ENCODE measurements around the gene B3GALT5. TPM values are rescaled to one million over a fixed set of nuclear protein-coding genes. Genes with fewer than 3 reads are reported as not detected.

Gene B3GALT5
- total RNA-seq, 1 experiment from 2014 or later: 0.48 TPM

- no peak for DNase-seq (ENCODE audit: low spot score)
These were observed 7.8 kb upstream of the B3GALT5 start for GRCh38 chr21:39604951-39605350.

GRCh38 chr21:39610703-39611102 lies 2.0 kb upstream of the B3GALT5 start:
- peak; percentile 61 for DNase-seq (ENCODE audit: low spot score)

GRCh38 chr21:39611551-39612190 lies 1.1 kb upstream of the B3GALT5 start:
- DNase-seq (ENCODE audit: low spot score): no peak

GRCh38 chr21:39613041-39613934 lies 548 bp downstream of the B3GALT5 start:
- DNase-seq (ENCODE audit: low spot score): no peak

GRCh38 chr21:39616211-39616772 lies 3.6 kb downstream of the B3GALT5 start:
- DNase-seq (ENCODE audit: low spot score): no peak

GRCh38 chr21:39620856-39621255 lies 8.1 kb downstream of the B3GALT5 start:
- no peak for DNase-seq (ENCODE audit: low spot score)

GRCh38 chr21:39625211-39625895 lies 12.6 kb downstream of the B3GALT5 start:
- no peak for DNase-seq (ENCODE audit: low spot score)

GRCh38 chr21:39628385-39628784 lies 15.6 kb downstream of the B3GALT5 start:
- no peak for DNase-seq (ENCODE audit: low spot score)

GRCh38 chr21:39630191-39630591 lies 17.5 kb downstream of the B3GALT5 start:
- peak; percentile 77 for DNase-seq (ENCODE audit: low spot score)

GRCh38 chr21:39630827-39631226 lies 18.1 kb downstream of the B3GALT5 start:
- peak; percentile 51 for DNase-seq (ENCODE audit: low spot score)

GRCh38 chr21:39631842-39632562 lies 19.3 kb downstream of the B3GALT5 start:
- DNase-seq (ENCODE audit: low spot score): no peak

- peak; percentile 77 for DNase-seq (ENCODE audit: low spot score)
These were observed 20.2 kb downstream of the B3GALT5 start for GRCh38 chr21:39632796-39633442.

GRCh38 chr21:39633770-39634181 lies 21.0 kb downstream of the B3GALT5 start:
- DNase-seq (ENCODE audit: low spot score): peak; percentile 98

GRCh38 chr21:39634507-39634906 lies 21.8 kb downstream of the B3GALT5 start:
- no peak for DNase-seq (ENCODE audit: low spot score)

GRCh38 chr21:39637197-39637970 lies 24.6 kb downstream of the B3GALT5 start:
- no peak for DNase-seq (ENCODE audit: low spot score)

GRCh38 chr21:39637971-39638240 lies 25.2 kb downstream of the B3GALT5 start:
- no peak for DNase-seq (ENCODE audit: low spot score)

- DNase-seq (ENCODE audit: low spot score): no peak
These were observed 25.5 kb downstream of the B3GALT5 start for GRCh38 chr21:39638281-39638680.

GRCh38 chr21:39640754-39641153 lies 28.0 kb downstream of the B3GALT5 start:
- no peak for DNase-seq (ENCODE audit: low spot score)

- no peak for DNase-seq (ENCODE audit: low spot score)
These were observed 29.2 kb downstream of the B3GALT5 start for GRCh38 chr21:39641827-39642450.

GRCh38 chr21:39644062-39644560 lies 31.4 kb downstream of the B3GALT5 start:
- DNase-seq (ENCODE audit: low spot score): no peak

All from A172 (cell line).